CD4-positive, alpha-beta T cell treated with Interleukin-2 at 100 ng/mL for 4 hours (primary cell): ENCODE measurements around the gene MROH8.
A peak's percentile ranks its signal among the peaks of the same experiment; 100 is the strongest.
"Not testable (repeated sequence)": the region's sequence is repeated elsewhere in the genome, so short reads cannot be mapped to it uniquely, and the experiment has no call there.

Experiments
- DNase-seq: peaks from one replicate; pipeline ENCODE4 v3.0.0-alpha.2; 2020; ENCODE audit warnings: low spot score

Gene MROH8

GRCh38 chr20:37154684-37155298 is 24.6 kb downstream of the MROH8 start:
- no peak for DNase-seq

GRCh38 chr20:37152284-37152683 is 27.1 kb downstream of the MROH8 start:
- no peak for DNase-seq

GRCh38 chr20:37151529-37151928 is 27.8 kb downstream of the MROH8 start:
- DNase-seq = no peak

- DNase-seq = not testable (repeated sequence)
Observed at GRCh38 chr20:37150864-37151263, 28.5 kb downstream of the MROH8 start.

GRCh38 chr20:37147250-37147649 is 32.1 kb downstream of the MROH8 start:
- no peak for DNase-seq

- no peak for DNase-seq
Observed at GRCh38 chr20:37144856-37145404, 34.4 kb downstream of the MROH8 start.

- no peak for DNase-seq
Observed at GRCh38 chr20:37142708-37143107, 36.6 kb downstream of the MROH8 start.

GRCh38 chr20:37137547-37137946 is 41.8 kb downstream of the MROH8 start:
- no peak for DNase-seq

GRCh38 chr20:37133952-37134351 is 45.4 kb downstream of the MROH8 start:
- DNase-seq = no peak

GRCh38 chr20:37131486-37131885 is 47.9 kb downstream of the MROH8 start:
- no peak for DNase-seq

GRCh38 chr20:37128803-37129202 is 50.5 kb downstream of the MROH8 start:
- no peak for DNase-seq

GRCh38 chr20:37126290-37126689 is 53.1 kb downstream of the MROH8 start:
- not testable (repeated sequence) for DNase-seq

- DNase-seq = no peak
Observed at GRCh38 chr20:37123441-37123840, 55.9 kb downstream of the MROH8 start.

GRCh38 chr20:37120497-37120896 is 58.9 kb downstream of the MROH8 start:
- no peak for DNase-seq

- no peak for DNase-seq
Observed at GRCh38 chr20:37119356-37120036, 59.9 kb downstream of the MROH8 start.

- no peak for DNase-seq
Observed at GRCh38 chr20:37114012-37114411, 65.3 kb downstream of the MROH8 start.

GRCh38 chr20:37111926-37112455 is 67.4 kb downstream of the MROH8 start:
- no peak for DNase-seq

GRCh38 chr20:37108676-37109075 is 70.7 kb downstream of the MROH8 start:
- no peak for DNase-seq

GRCh38 chr20:37102571-37102970 is 76.8 kb downstream of the MROH8 start:
- DNase-seq = no peak

GRCh38 chr20:37096415-37097041 is 82.8 kb downstream of the MROH8 start:
- DNase-seq = no peak

GRCh38 chr20:37095599-37096414 is 83.5 kb downstream of the MROH8 start, which contains the start of gene RBL1:
Gene RBL1 (minus strand): TSS chr20:37095997. CDS start chr20:37095928, 69 bp downstream.
- peak; percentile 86 for DNase-seq

- peak; percentile 58 for DNase-seq
Observed at GRCh38 chr20:37095108-37095598, 84.2 kb downstream of the MROH8 start.
